Neural cell (in vitro differentiated cells): Measurements from ENCODE around the gene COPZ2. TPM values are rescaled to one million over a fixed set of nuclear protein-coding genes. Genes with fewer than 3 reads are reported as not detected.

ENCODE experiments used
- H2AFZ ChIP-seq: fragments of 200-600, 300-800 bp; sonication (generic), shearing (Covaris generic); 2 replicates; pipeline ENCODE4 v1.6.0; 2014; ENCODE audit warnings: low read depth, mild to moderate bottlenecking, antibody characterized with exemption, low read length, moderate library complexity
- H3F3A ChIP-seq: fragments of 200-600 bp; shearing (Covaris generic); 2 replicates; pipeline ENCODE4 v1.6.1; 2016; ENCODE audit warnings: mild to moderate bottlenecking, moderate library complexity, mixed read lengths, antibody characterized with exemption, low read length; ENCODE audit not compliant: insufficient read depth, poor library complexity, severe bottlenecking
- H3K27ac ChIP-seq: fragments of 200-600, 300-800 bp; sonication (generic), shearing (Covaris generic); 2 replicates; pipeline ENCODE4 v1.5.1; 2014; ENCODE audit warnings: mild to moderate bottlenecking, low read length, moderate library complexity
- H3K27me3 ChIP-seq: fragments of 300-800, 200-600 bp; sonication (generic), shearing (Covaris generic); 2 replicates; pipeline ENCODE4 v1.6.0; 2014; ENCODE audit warnings: mild to moderate bottlenecking, low read depth, low read length, moderate library complexity; ENCODE audit not compliant: insufficient read depth
- H3K36me3 ChIP-seq: fragments of 300-800, 200-600 bp; sonication (generic), shearing (Covaris generic); 2 replicates; pipeline ENCODE4 v1.5.1; 2014; ENCODE audit warnings: mild to moderate bottlenecking, antibody characterized with exemption, low read length, moderate library complexity; ENCODE audit not compliant: insufficient read depth
- H3K4me2 ChIP-seq: fragments of 300-800, 200-600 bp; sonication (generic), shearing (Covaris generic); 2 replicates; pipeline ENCODE4 v1.6.0; 2014; ENCODE audit warnings: mild to moderate bottlenecking, low read length
- H3K4me3 ChIP-seq: fragments of 300-800, 200-600 bp; sonication (generic), shearing (Covaris generic); 2 replicates; pipeline ENCODE4 v1.5.1; 2014; ENCODE audit warnings: mild to moderate bottlenecking, low read length, moderate library complexity
- H3K79me2 ChIP-seq: fragments of 200-600 bp; shearing (Covaris generic); replicated peaks from 2 replicates; pipeline ENCODE4 v1.6.0; 2014; ENCODE audit warnings: mild to moderate bottlenecking, low read length, moderate library complexity; ENCODE audit not compliant: insufficient read depth
- H3K9ac ChIP-seq: fragments of 300-800, 200-600 bp; sonication (generic), shearing (Covaris generic); 2 replicates; pipeline ENCODE4 v1.6.1; 2016; ENCODE audit warnings: mild to moderate bottlenecking, low read length, mixed read lengths
- H3K9me2 ChIP-seq: fragments of 200-600 bp; shearing (Covaris generic); 2 replicates; pipeline ENCODE4 v1.6.1; 2016; ENCODE audit warnings: mild to moderate bottlenecking, low read length, mixed read lengths; ENCODE audit not compliant: insufficient read depth
- H3K9me3 ChIP-seq: fragments of 200-600, 300-800 bp; sonication (generic), shearing (Covaris generic); 2 replicates; pipeline ENCODE4 v1.6.1; 2016; ENCODE audit warnings: mild to moderate bottlenecking, mixed run types, low read length, moderate library complexity, mixed read lengths
- H4K20me1 ChIP-seq: fragments of 200-600 bp; shearing (Covaris generic); 2 replicates; pipeline ENCODE4 v1.6.1; 2016; ENCODE audit warnings: mild to moderate bottlenecking, mixed run types; ENCODE audit not compliant: insufficient read depth
- EP300 ChIP-seq: fragments of 450-650 bp; conservative IDR thresholded peaks from 2 replicates; pipeline ENCODE4 v1.6.1; 2014; ENCODE audit warnings: antibody characterized with exemption, mild to moderate bottlenecking, moderate library complexity; ENCODE audit not compliant: poor library complexity, severe bottlenecking
- EZH2 ChIP-seq: fragments of 200-600, 300-800 bp; shearing (Covaris generic), sonication (generic); IDR thresholded peaks from 2 replicates; pipeline ENCODE4 v1.6.1; 2014; ENCODE audit warnings: antibody characterized with exemption, low read length, borderline replicate concordance, mild to moderate bottlenecking; ENCODE audit not compliant: insufficient read depth, poor library complexity, severe bottlenecking
- MXI1 ChIP-seq: fragments of 450-650 bp; conservative IDR thresholded peaks from 2 replicates; pipeline ENCODE4 v1.6.1; 2014; ENCODE audit warnings: antibody characterized with exemption, mild to moderate bottlenecking; ENCODE audit not compliant: poor library complexity, severe bottlenecking
- POLR2AphosphoS5 ChIP-seq: IDR thresholded peaks from 2 replicates; pipeline ENCODE4 v1.6.1; 2012
- RAD21 ChIP-seq: fragments of 450-650 bp; conservative IDR thresholded peaks from 2 replicates; pipeline ENCODE4 v1.6.1; 2014; ENCODE audit warnings: antibody characterized with exemption, mild to moderate bottlenecking, moderate library complexity
- SMC3 ChIP-seq: fragments of 450-650 bp; conservative IDR thresholded peaks from 2 replicates; pipeline ENCODE4 v1.6.1; 2014; ENCODE audit warnings: antibody characterized with exemption, mild to moderate bottlenecking, moderate library complexity; ENCODE audit not compliant: poor library complexity
- TAF1 ChIP-seq: IDR thresholded peaks from 2 replicates; pipeline ENCODE4 v1.6.1; 2012; ENCODE audit warnings: low read depth
- polyA plus RNA-seq: library from polyadenylated mRNA; depleted of rRNA; stranded (reverse); fragments of >200 nt; gene quantifications from 2 replicates; pipeline ENCODE4 v1.2.3, GENCODE V29; 2014
- TF ChIP-seq, protein P1 (sequence below): fragments of 450-650 bp; IDR thresholded peaks from 2 replicates; pipeline ENCODE4 v1.5.1; 2014; ENCODE audit warnings: antibody characterized with exemption, mild to moderate bottlenecking, moderate library complexity; ENCODE audit not compliant: poor library complexity, severe bottlenecking
- TF ChIP-seq, protein P2 (sequence below): IDR thresholded peaks from 2 replicates; pipeline ENCODE4 v1.6.1; 2012; ENCODE audit warnings: borderline replicate concordance

The COPZ2 gene
- polyA plus RNA-seq, 1 donor from 2014 or later, result not detected

DNA sequence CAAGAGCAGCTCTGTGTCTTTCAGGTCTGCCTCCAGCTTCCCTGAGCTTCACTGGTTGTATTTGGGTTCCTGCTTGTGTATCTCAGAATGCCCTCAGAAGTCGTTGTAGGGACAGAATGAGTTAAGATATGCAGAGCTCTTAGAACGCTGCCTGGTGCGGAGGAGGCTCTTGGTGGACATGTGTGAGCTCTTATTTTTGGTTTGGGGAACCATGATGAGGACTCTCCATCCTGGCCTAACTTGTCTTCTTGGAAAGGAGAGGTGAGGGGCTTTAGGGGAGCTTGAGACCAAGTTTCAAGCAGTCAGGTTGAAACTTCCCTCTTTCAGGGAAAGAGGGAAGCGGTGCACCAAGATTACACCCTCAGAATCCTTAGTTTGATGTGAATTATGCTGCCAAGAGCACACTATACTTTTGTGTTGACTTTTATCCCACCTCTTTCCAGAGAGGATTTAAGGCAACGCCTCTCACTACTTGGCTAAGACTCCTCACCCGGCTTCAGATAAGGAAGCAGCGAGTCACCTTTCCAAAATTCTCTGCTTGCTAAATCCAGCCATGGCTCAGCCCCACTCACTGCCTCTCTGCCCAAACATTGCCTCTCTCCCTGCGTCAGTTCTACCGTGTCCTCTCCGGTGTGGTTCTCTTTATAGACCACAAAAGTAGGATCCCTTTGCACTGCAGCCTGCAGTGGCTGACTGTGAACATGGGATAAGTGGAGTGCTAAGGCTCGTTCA is 53.9 kb downstream of the COPZ2 start:
- Histone ChIP-seq H3K9ac (no peak overlapping the region), H3K9me3 (no peaks in the 10 kb centered on the region), H3F3A (no peaks in the 10 kb centered on the region), H3K36me3 (peaks cover 4% of the 10 kb centered on the region), H4K20me1 (no peaks in the 10 kb centered on the region), H3K79me2 (no peaks in the 10 kb centered on the region), H3K4me3 (no peak overlapping the region), H3K27me3 (no peaks in the 10 kb centered on the region), H3K9me2 (no peaks in the 10 kb centered on the region), H2AFZ (no peak overlapping the region), H3K4me2 (no peak overlapping the region), H3K27ac (no peak overlapping the region)
- TF ChIP-seq MXI1, result no peak
- no peak for TF ChIP-seq POLR2AphosphoS5
- no peak for TF ChIP-seq EZH2
- TF ChIP-seq, protein P1, sequence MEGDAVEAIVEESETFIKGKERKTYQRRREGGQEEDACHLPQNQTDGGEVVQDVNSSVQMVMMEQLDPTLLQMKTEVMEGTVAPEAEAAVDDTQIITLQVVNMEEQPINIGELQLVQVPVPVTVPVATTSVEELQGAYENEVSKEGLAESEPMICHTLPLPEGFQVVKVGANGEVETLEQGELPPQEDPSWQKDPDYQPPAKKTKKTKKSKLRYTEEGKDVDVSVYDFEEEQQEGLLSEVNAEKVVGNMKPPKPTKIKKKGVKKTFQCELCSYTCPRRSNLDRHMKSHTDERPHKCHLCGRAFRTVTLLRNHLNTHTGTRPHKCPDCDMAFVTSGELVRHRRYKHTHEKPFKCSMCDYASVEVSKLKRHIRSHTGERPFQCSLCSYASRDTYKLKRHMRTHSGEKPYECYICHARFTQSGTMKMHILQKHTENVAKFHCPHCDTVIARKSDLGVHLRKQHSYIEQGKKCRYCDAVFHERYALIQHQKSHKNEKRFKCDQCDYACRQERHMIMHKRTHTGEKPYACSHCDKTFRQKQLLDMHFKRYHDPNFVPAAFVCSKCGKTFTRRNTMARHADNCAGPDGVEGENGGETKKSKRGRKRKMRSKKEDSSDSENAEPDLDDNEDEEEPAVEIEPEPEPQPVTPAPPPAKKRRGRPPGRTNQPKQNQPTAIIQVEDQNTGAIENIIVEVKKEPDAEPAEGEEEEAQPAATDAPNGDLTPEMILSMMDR, result no peak
- TF ChIP-seq, protein P2, sequence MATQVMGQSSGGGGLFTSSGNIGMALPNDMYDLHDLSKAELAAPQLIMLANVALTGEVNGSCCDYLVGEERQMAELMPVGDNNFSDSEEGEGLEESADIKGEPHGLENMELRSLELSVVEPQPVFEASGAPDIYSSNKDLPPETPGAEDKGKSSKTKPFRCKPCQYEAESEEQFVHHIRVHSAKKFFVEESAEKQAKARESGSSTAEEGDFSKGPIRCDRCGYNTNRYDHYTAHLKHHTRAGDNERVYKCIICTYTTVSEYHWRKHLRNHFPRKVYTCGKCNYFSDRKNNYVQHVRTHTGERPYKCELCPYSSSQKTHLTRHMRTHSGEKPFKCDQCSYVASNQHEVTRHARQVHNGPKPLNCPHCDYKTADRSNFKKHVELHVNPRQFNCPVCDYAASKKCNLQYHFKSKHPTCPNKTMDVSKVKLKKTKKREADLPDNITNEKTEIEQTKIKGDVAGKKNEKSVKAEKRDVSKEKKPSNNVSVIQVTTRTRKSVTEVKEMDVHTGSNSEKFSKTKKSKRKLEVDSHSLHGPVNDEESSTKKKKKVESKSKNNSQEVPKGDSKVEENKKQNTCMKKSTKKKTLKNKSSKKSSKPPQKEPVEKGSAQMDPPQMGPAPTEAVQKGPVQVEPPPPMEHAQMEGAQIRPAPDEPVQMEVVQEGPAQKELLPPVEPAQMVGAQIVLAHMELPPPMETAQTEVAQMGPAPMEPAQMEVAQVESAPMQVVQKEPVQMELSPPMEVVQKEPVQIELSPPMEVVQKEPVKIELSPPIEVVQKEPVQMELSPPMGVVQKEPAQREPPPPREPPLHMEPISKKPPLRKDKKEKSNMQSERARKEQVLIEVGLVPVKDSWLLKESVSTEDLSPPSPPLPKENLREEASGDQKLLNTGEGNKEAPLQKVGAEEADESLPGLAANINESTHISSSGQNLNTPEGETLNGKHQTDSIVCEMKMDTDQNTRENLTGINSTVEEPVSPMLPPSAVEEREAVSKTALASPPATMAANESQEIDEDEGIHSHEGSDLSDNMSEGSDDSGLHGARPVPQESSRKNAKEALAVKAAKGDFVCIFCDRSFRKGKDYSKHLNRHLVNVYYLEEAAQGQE, result no peak
- TF ChIP-seq TAF1, result no peak
- TF ChIP-seq EP300, result no peak
- no peak for TF ChIP-seq RAD21

DNA sequence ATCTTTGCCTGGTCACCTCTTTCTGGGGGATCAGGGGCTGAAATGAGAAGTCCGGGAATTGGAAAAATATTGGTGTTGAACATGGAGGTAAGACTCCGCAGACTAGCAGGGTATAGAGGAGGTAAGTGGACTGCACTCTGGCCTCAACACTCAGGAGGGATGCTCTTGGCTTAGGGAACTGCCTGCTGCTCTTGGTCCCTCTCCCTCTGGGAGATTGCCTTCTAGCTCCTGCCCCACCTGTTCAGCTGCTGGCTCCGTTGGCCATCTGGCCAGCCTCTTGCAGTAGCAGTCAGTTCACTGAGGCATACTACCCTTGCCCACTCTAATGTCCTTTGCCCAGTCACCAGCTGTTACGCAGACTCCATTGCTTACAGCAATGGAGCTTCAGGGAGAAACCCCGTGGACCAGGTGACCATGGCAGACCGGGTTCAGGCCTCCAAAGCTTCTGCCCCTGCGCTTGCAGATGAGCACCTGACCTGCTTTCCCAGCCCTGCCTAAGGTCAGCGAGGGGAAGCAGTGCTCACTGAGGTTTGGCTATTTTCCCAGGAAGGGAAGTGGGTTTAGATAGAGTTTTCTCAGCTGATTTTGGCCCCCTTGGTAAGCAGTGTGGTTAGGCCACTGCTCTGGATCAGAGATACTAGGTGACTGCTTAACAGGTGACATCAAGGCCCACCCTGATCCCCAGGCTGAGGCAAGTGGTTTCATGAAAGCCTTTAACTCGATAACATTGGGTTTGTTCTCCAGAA is 54.8 kb downstream of the COPZ2 start:
- Histone ChIP-seq H3K4me2 (no peak overlapping the region), H4K20me1 (no peaks in the 10 kb centered on the region), H3F3A (no peaks in the 10 kb centered on the region), H3K4me3 (peak overlapping the region; percentile 35), H3K27ac (no peak overlapping the region), H3K9me3 (no peaks in the 10 kb centered on the region), H3K36me3 (peaks cover 4% of the 10 kb centered on the region), H3K9me2 (no peaks in the 10 kb centered on the region), H3K79me2 (no peaks in the 10 kb centered on the region), H3K27me3 (no peaks in the 10 kb centered on the region), H2AFZ (no peak overlapping the region), H3K9ac (no peak overlapping the region)
- no peak for TF ChIP-seq SMC3
- no peak for TF ChIP-seq POLR2AphosphoS5
- no peak for TF ChIP-seq RAD21
- TF ChIP-seq MXI1, result no peak
- TF ChIP-seq TAF1, result no peak
- TF ChIP-seq, protein P1, result no peak
- TF ChIP-seq, protein P2, result no peak
- no peak for TF ChIP-seq EZH2
- no peak for TF ChIP-seq EP300
